PC-3 (cell line): ENCODE measurements around the gene ATP13A3. TPM values are rescaled to one million over a fixed set of nuclear protein-coding genes. Genes with fewer than 3 reads are reported as not detected.

ENCODE experiments used
- ATAC-seq: fragments of 200-7000 bp; cut with Tn5 transposase; 2 replicates; pipeline ENCODE4 v1.9.1; 2020; ENCODE audit warnings: mild to moderate bottlenecking, moderate library complexity
- BruUV-seq: library from RNA; stranded (reverse); fragments of 400-500 nt; replicated peaks from 2 replicates; lab custom pipeline; 2021; lab: Mats Ljungman, UMichigan
- CTCF ChIA-PET: fragments of 300-600 bp; sonication (Branson Sonifier 250); formaldehyde crosslinking; loops from one replicate; lab custom pipeline; 2022; ENCODE audit warnings: antibody characterized with exemption; lab: Charles Lee
- POLR2A ChIA-PET: fragments of 300-600 bp; sonication (Branson Sonifier 250); formaldehyde crosslinking; loops from one replicate; lab custom pipeline; 2022; ENCODE audit warnings: antibody characterized with exemption; ENCODE audit not compliant: unreplicated experiment; lab: Charles Lee
- DNase-seq: peaks from one replicate; pipeline ENCODE4 v3.0.0-alpha.2; 2015
- H2AFZ ChIP-seq: fragments of 300-600 bp; sonication (generic); 2 replicates; pipeline ENCODE4 v1.6.0; 2016; ENCODE audit warnings: antibody characterized with exemption, low read length
- H3F3A ChIP-seq: fragments of 300-600 bp; sonication (generic); one replicate; pipeline ENCODE4 v1.6.0; 2017; ENCODE audit warnings: antibody characterized with exemption, low read length, control low read depth, mild to moderate bottlenecking; ENCODE audit not compliant: unreplicated experiment
- H3K27ac ChIP-seq: fragments of 300-600 bp; sonication (generic); 2 replicates; pipeline ENCODE4 v1.5.1; 2016; ENCODE audit warnings: mild to moderate bottlenecking, low read length
- H3K27me3 ChIP-seq: fragments of 300-600 bp; sonication (generic); 2 replicates; pipeline ENCODE4 v1.6.1; 2016; ENCODE audit warnings: low read length, mixed read lengths
- H3K36me3 ChIP-seq: fragments of 300-600 bp; sonication (generic); 2 replicates; pipeline ENCODE4 v1.6.1; 2016; ENCODE audit warnings: low read depth, mixed run types, low read length, mixed read lengths
- H3K4me1 ChIP-seq: fragments of 300-600 bp; sonication (generic); 2 replicates; pipeline ENCODE4 v1.5.1; 2016; ENCODE audit warnings: low read length; ENCODE audit not compliant: insufficient read depth
- H3K4me2 ChIP-seq: fragments of 300-600 bp; sonication (generic); 2 replicates; pipeline ENCODE4 v1.6.0; 2016; ENCODE audit warnings: low read length
- H3K4me3 ChIP-seq: fragments of 300-600 bp; sonication (generic); 2 replicates; pipeline ENCODE4 v1.5.1; 2016; ENCODE audit warnings: mild to moderate bottlenecking, low read length, mixed read lengths
- H3K79me2 ChIP-seq: fragments of 300-600 bp; sonication (generic); 2 replicates; pipeline ENCODE4 v1.6.1; 2017; ENCODE audit warnings: low read length, mixed read lengths
- H3K9ac ChIP-seq: fragments of 300-600 bp; sonication (generic); 2 replicates; pipeline ENCODE4 v1.6.0; 2016; ENCODE audit warnings: mild to moderate bottlenecking, low read length
- H3K9me2 ChIP-seq: fragments of 300-600 bp; sonication (generic); replicated peaks from 2 replicates; pipeline ENCODE4 v1.6.1; 2016; ENCODE audit warnings: mixed run types, low read length, mixed read lengths
- H3K9me3 ChIP-seq: fragments of 300-600 bp; sonication (generic); 2 replicates; pipeline ENCODE4 v1.6.1; 2016; ENCODE audit warnings: low read length, mixed read lengths
- H4K20me1 ChIP-seq: fragments of 300-600 bp; sonication (generic); 2 replicates; pipeline ENCODE4 v1.6.1; 2016; ENCODE audit warnings: low read length, mixed read lengths
- CTCF ChIP-seq: fragments of 300-600 bp; sonication (generic); conservative IDR thresholded peaks from 2 replicates; pipeline ENCODE4 v1.5.1; 2017; ENCODE audit warnings: antibody characterized with exemption, low read depth, mild to moderate bottlenecking, low read length
- EZH2 ChIP-seq: fragments of 300-600 bp; sonication (generic); IDR thresholded peaks from one replicate; pipeline ENCODE4 v1.6.1; 2017; ENCODE audit warnings: antibody characterized with exemption, mild to moderate bottlenecking, low read length; ENCODE audit not compliant: unreplicated experiment
- EZH2phosphoT487 ChIP-seq: fragments of 300-600 bp; sonication (generic); IDR thresholded peaks from 2 replicates; pipeline ENCODE4 v1.6.1; 2018; ENCODE audit warnings: mild to moderate bottlenecking, antibody characterized with exemption, low read length, borderline replicate concordance
- intact Hi-C: fragments of 100-400 bp; cut with micrococcal nuclease; formaldehyde crosslinking; loops from 2 replicates; pipeline ENCODE4 v1.9.0; 2023
- total RNA-seq: library from RNA; depleted of rRNA; stranded (reverse); fragments of >200 nt; gene quantifications from 2 replicates; pipeline ENCODE4 v1.2.3, GENCODE V29; 2014

ATP13A3 gene
- total RNA-seq, 1 experiment from 2014 or later = 69.4 TPM

- intact Hi-C loops = no loop called here
- Histone ChIP-seq H3K79me2 (no peaks in the 10 kb centered on the region), H3K9me2 (no peaks in the 10 kb centered on the region), H3K4me1 (peaks cover 12% of the 10 kb centered on the region; the same call in 1 of the 2 replicates), H3K27ac (no peak overlapping the region), H3K4me2 (no peak overlapping the region), H3K9me3 (no peaks in the 10 kb centered on the region), H2AFZ (no peak overlapping the region), H3K36me3 (no peaks in the 10 kb centered on the region), H3K27me3 (no peaks in the 10 kb centered on the region), H3K9ac (no peak overlapping the region), H3F3A (no peaks in the 10 kb centered on the region), H3K4me3 (no peak overlapping the region), H4K20me1 (no peaks in the 10 kb centered on the region)
- POLR2A ChIA-PET = no interaction called here
- CTCF ChIA-PET = no interaction called here
- DNase-seq (no peak), ATAC-seq (no peak)
- TF ChIP-seq EZH2 = no peak
- no peak for TF ChIP-seq CTCF
- TF ChIP-seq EZH2phosphoT487 = no peak
- no TSS peak for BruUV-seq
These were observed 113.8 kb downstream of the ATP13A3 start for GRCh38 chr3:194373028-194373427.

- Histone ChIP-seq H3K79me2 (no peaks in the 10 kb centered on the region), H3K27ac (no peak overlapping the region), H3K9ac (no peak overlapping the region), H2AFZ (no peak overlapping the region), H3K36me3 (no peaks in the 10 kb centered on the region), H3F3A (no peaks in the 10 kb centered on the region), H3K4me1 (peaks cover 12% of the 10 kb centered on the region; the same call in 1 of the 2 replicates), H3K27me3 (no peaks in the 10 kb centered on the region), H3K4me3 (no peak overlapping the region), H3K4me2 (no peak overlapping the region), H3K9me3 (no peaks in the 10 kb centered on the region), H4K20me1 (no peaks in the 10 kb centered on the region), H3K9me2 (no peaks in the 10 kb centered on the region)
- CTCF ChIA-PET = no interaction called here
- intact Hi-C loops = no loop called here
- BruUV-seq = no TSS peak
- DNase-seq (no peak), ATAC-seq (no peak)
- POLR2A ChIA-PET = no interaction called here
- TF ChIP-seq EZH2phosphoT487 (no peak), CTCF (no peak), EZH2 (no peak)
These were observed 116.0 kb downstream of the ATP13A3 start for GRCh38 chr3:194370753-194371152.

- H3K36me3 ChIP-seq = no peaks in the 10 kb centered on the region
- H3K79me2 ChIP-seq = no peaks in the 10 kb centered on the region
- no peak for TF ChIP-seq EZH2phosphoT487
- no peak for TF ChIP-seq EZH2
- peak; percentile 25; the same call in 1 of the 2 replicates for TF ChIP-seq CTCF
- H3K4me1 ChIP-seq = peaks cover 10% of the 10 kb centered on the region; the same call in 1 of the 2 replicates
- H3K9me3 ChIP-seq = no peaks in the 10 kb centered on the region
- H3K4me3 ChIP-seq = peak within 1 kb of the TSS; percentile 23; the same call in 1 of the 2 replicates
- no TSS peak for BruUV-seq
- H3K9ac ChIP-seq = no peak within 1 kb of the TSS
- H3K27ac ChIP-seq = no peak within 1 kb of the TSS
- peak within 1 kb of the TSS; percentile 53 for H2AFZ ChIP-seq
- no peaks in the 10 kb centered on the region for H3K27me3 ChIP-seq
- no peaks in the 10 kb centered on the region for H4K20me1 ChIP-seq
- intact Hi-C loops = no loop called here
- POLR2A ChIA-PET = no interaction called here
- peak; percentile 70 for DNase-seq
- H3K4me2 ChIP-seq = peak within 1 kb of the TSS; percentile 69
- no peaks in the 10 kb centered on the region for H3K9me2 ChIP-seq
- H3F3A ChIP-seq = no peaks in the 10 kb centered on the region
- peak; percentile 99 for ATAC-seq
- CTCF ChIA-PET = interaction anchor here (0.6 kb wide), 1 partner anchor 235 kb away, joined by 3 read pairs; no protein-coding TSS in a partner anchor
These were observed 117.1 kb downstream of the ATP13A3 start, which contains the start of gene LRRC15 for GRCh38 chr3:194369522-194370279. TSS of gene LRRC15 (minus strand) at chr3:194369743. CDS start at chr3:194361043, 8,700 bp downstream.
